H9 (cell line): ENCODE measurements around the gene PES1. TPM values are rescaled to one million over a fixed set of nuclear protein-coding genes. Genes with fewer than 3 reads are reported as not detected.

Experiments used
- DNase-seq: peaks from one replicate; pipeline ENCODE4 v3.0.0-alpha.2; 2017
- H2AFZ ChIP-seq: one replicate; pipeline ENCODE4 v1.6.1; 2013; ENCODE audit warnings: mild to moderate bottlenecking, low read length, control low read depth, moderate library complexity
- H2AK5ac ChIP-seq: 2 replicates; pipeline ENCODE4 v1.6.1; 2013; ENCODE audit warnings: low read length, control low read depth, mixed read lengths; ENCODE audit not compliant: insufficient read length
- H2BK120ac ChIP-seq: one replicate; pipeline ENCODE4 v1.6.1; 2013; ENCODE audit warnings: low read depth, mild to moderate bottlenecking, low read length, control low read depth, inconsistent platforms; ENCODE audit not compliant: poor library complexity, severe bottlenecking
- H2BK12ac ChIP-seq: 2 replicates; pipeline ENCODE4 v1.6.1; 2013; ENCODE audit warnings: low read length, control low read depth, mixed read lengths, low read depth; ENCODE audit not compliant: insufficient read length
- H2BK15ac ChIP-seq: 2 replicates; pipeline ENCODE4 v1.6.1; 2013; ENCODE audit warnings: low read depth, low read length, control low read depth
- H2BK20ac ChIP-seq: one replicate; pipeline ENCODE4 v1.6.1; 2013; ENCODE audit warnings: low read depth, mild to moderate bottlenecking, low read length, control low read depth, inconsistent platforms; ENCODE audit not compliant: poor library complexity, severe bottlenecking
- H2BK5ac ChIP-seq: 2 replicates; pipeline ENCODE4 v1.6.1; 2013; ENCODE audit warnings: low read length, control low read depth, mixed read lengths; ENCODE audit not compliant: insufficient read length
- H3K14ac ChIP-seq: 2 replicates; pipeline ENCODE4 v1.6.1; 2013; ENCODE audit warnings: low read length, control low read depth; ENCODE audit not compliant: insufficient read depth
- H3K18ac ChIP-seq: 2 replicates; pipeline ENCODE4 v1.6.1; 2013; ENCODE audit warnings: low read depth, mild to moderate bottlenecking, mixed read lengths, low read length, control low read depth; ENCODE audit not compliant: insufficient read length
- H3K23ac ChIP-seq: 2 replicates; pipeline ENCODE4 v1.6.1; 2013; ENCODE audit warnings: low read length, control low read depth, mixed read lengths, low read depth; ENCODE audit not compliant: insufficient read length
- H3K23me2 ChIP-seq: 2 replicates; pipeline ENCODE4 v1.6.1; 2013; ENCODE audit warnings: low read depth, mild to moderate bottlenecking, mixed read lengths, low read length, control low read depth; ENCODE audit not compliant: insufficient read length, poor library complexity, severe bottlenecking
- H3K27ac ChIP-seq: 2 replicates; pipeline ENCODE4 v1.5.1; 2013; ENCODE audit warnings: low read length, control low read depth, mixed read lengths, low read depth; ENCODE audit not compliant: insufficient read length
- H3K27me3 ChIP-seq: 2 replicates; pipeline ENCODE4 v1.6.1; 2013; ENCODE audit warnings: low read length, control low read depth, inconsistent platforms; ENCODE audit not compliant: insufficient read depth
- H3K4ac ChIP-seq: 2 replicates; pipeline ENCODE4 v1.6.1; 2013; ENCODE audit warnings: low read depth, mild to moderate bottlenecking, control low read depth, inconsistent platforms, low read length, moderate library complexity
- H3K4me1 ChIP-seq: 2 replicates; pipeline ENCODE4 v1.6.1; 2013; ENCODE audit warnings: low read length, control low read depth, inconsistent platforms; ENCODE audit not compliant: insufficient read depth
- H3K4me2 ChIP-seq: 2 replicates; pipeline ENCODE4 v1.6.1; 2013; ENCODE audit warnings: low read length, control low read depth, mixed read lengths; ENCODE audit not compliant: insufficient read length, insufficient read depth
- H3K56ac ChIP-seq: 2 replicates; pipeline ENCODE4 v1.6.1; 2013; ENCODE audit warnings: low read depth, mild to moderate bottlenecking, mixed read lengths, low read length, control low read depth; ENCODE audit not compliant: insufficient read length
- H3K79me1 ChIP-seq: 2 replicates; pipeline ENCODE4 v1.6.1; 2013; ENCODE audit warnings: low read depth, mild to moderate bottlenecking, moderate library complexity, low read length, control low read depth, inconsistent platforms; ENCODE audit not compliant: insufficient read depth, poor library complexity, severe bottlenecking
- H3K79me2 ChIP-seq: 2 replicates; pipeline ENCODE4 v1.6.1; 2013; ENCODE audit warnings: low read length, control low read depth, inconsistent platforms; ENCODE audit not compliant: insufficient read depth
- H3K9ac ChIP-seq: 2 replicates; pipeline ENCODE4 v1.6.1; 2013; ENCODE audit warnings: low read length, control low read depth, mixed read lengths; ENCODE audit not compliant: insufficient read length; ENCODE audit errors: extremely low read depth
- H3K9me3 ChIP-seq: one replicate; pipeline ENCODE4 v1.6.1; 2013; ENCODE audit warnings: low read depth, low read length, inconsistent platforms; ENCODE audit not compliant: control insufficient read depth
- H3T11ph ChIP-seq: one replicate; pipeline ENCODE4 v1.6.1; 2013; ENCODE audit warnings: mild to moderate bottlenecking, low read length, control low read depth, inconsistent platforms
- H4K20me1 ChIP-seq: one replicate; pipeline ENCODE4 v1.6.1; 2013; ENCODE audit not compliant: control insufficient read depth, insufficient read length, insufficient read depth
- H4K5ac ChIP-seq: 2 replicates; pipeline ENCODE4 v1.6.1; 2013; ENCODE audit warnings: low read depth, mild to moderate bottlenecking, mixed read lengths, low read length, control low read depth; ENCODE audit not compliant: insufficient read length
- H4K8ac ChIP-seq: replicated peaks from 2 replicates; pipeline ENCODE4 v1.6.1; 2013; ENCODE audit warnings: low read length, control low read depth, mixed read lengths, low read depth; ENCODE audit not compliant: insufficient read length
- H4K91ac ChIP-seq: 2 replicates; pipeline ENCODE4 v1.6.1; 2013; ENCODE audit warnings: low read depth, mild to moderate bottlenecking, moderate library complexity, mixed read lengths, low read length, control low read depth; ENCODE audit not compliant: insufficient read length
- H3K27ac Mint-ChIP-seq, 3 experiments: 2 replicates in 2 of 3; 3 replicates in 1 of 3; pipeline ENCODE4 v1.8.0; 2020 to 2021; ENCODE audit warnings: mixed read lengths in 3 of 3, mild to moderate bottlenecking in 1 of 3, moderate library complexity in 1 of 3
- H3K27me3 Mint-ChIP-seq: 2 replicates; pipeline ENCODE4 v1.8.0; 2021; ENCODE audit warnings: low read depth, mild to moderate bottlenecking, moderate library complexity, mixed read lengths
- H3K36me3 Mint-ChIP-seq, 3 experiments: 2 replicates in 2 of 3; 3 replicates in 1 of 3; pipeline ENCODE4 v1.8.0; 2020 to 2021; ENCODE audit warnings: low read depth in 3 of 3, mixed read lengths in 3 of 3; ENCODE audit not compliant: insufficient read depth in 1 of 3
- H3K4me1 Mint-ChIP-seq, 2 experiments: 2 replicates each; pipeline ENCODE4 v1.8.0; 2020; ENCODE audit warnings: mixed read lengths in 2 of 2
- H3K4me3 Mint-ChIP-seq, 2 experiments: 2 replicates in 1 of 2; 3 replicates in 1 of 2; pipeline ENCODE4 v1.8.0; 2020 to 2021; ENCODE audit warnings: mild to moderate bottlenecking in 2 of 2, mixed read lengths in 2 of 2, moderate library complexity in 1 of 2
- H3K9me3 Mint-ChIP-seq, 2 experiments: 2 replicates in 1 of 2; 3 replicates in 1 of 2; pipeline ENCODE4 v1.8.0; 2020; ENCODE audit warnings: mild to moderate bottlenecking in 2 of 2, mixed read lengths in 2 of 2, moderate library complexity in 1 of 2
- WGBS: extraction: QIAGEN DNeasy Blood & Tissue Kit; methylation state at CpG from one replicate; pipeline ENCODE4 v1.1.7; 2013; ENCODE audit warnings: missing lambda C conversion rate, low lambda C conversion rate, mixed read lengths; ENCODE audit not compliant: insufficient read length; ENCODE audit errors: extremely low coverage; 5-methylcytosine and 5-hydroxymethylcytosine counted together
- total RNA-seq: library from RNA; stranded (reverse); gene quantifications from 2 replicates; pipeline ENCODE4 v1.2.1, GENCODE V29; 2021
- TF ChIP-seq, protein P1 (sequence below): fragments of 200-600 bp; sonication (generic); conservative IDR thresholded peaks from 3 replicates; pipeline ENCODE4 v1.8.0; 2021; ENCODE audit warnings: antibody characterized with exemption, mild to moderate bottlenecking

Gene PES1
- total RNA-seq, 1 experiment from 2014 or later = 133 TPM

DNA sequence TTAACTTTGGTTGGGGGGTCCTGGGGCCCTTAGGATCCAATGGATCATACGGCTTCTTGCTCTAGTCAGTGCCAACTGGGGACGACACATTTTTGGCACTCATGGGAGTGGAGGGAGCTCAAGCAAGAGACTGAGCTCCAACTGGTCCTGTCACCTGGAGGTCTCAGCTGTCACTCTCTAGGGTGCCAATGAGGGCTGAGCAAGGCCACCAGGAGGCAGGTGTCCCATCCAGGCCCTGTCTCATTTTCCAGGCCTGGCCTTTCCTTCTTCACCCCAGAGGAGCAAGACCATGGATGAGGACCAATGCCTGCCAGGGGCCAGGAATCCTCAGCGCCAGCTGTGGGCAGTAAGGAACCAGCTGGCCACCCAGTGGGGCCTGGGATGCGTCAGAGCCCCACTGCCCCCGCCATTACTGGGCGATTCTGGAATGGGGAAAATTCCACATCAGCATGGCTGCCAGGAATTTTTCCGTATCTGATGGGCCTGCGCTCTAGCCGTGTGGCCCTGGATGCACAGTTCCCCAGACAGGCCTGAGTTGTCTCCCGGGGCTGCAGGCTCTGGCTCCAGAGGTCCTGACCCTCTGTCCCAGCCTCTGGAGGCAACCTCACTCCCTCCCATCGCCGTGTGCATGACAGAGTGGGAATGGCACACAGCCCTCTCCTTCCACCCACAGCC is 16.6 kb downstream of the PES1 start:
- peak; percentile 53 for DNase-seq

More for the DNA sequence above, 16.6 kb downstream of the PES1 start:
- no CpG with 5 or more reads among the region's 12 CpGs for WGBS
- Mint-ChIP-seq H3K27ac (no peak overlapping the region), H3K36me3 (peaks cover 24 to 46% (median 40%) of the 10 kb centered on the region in 3 experiments; a peak in 6 of 7 replicates), H3K4me3 (peak overlapping the region; percentile 68 to 86), H3K9me3 (no peaks in the 10 kb centered on the region), H3K4me1 (peaks cover 11 to 21% of the 10 kb centered on the region in 2 experiments), H3K27me3 (peaks cover 5% of the 10 kb centered on the region)
- Histone ChIP-seq H3K4me1 (no peaks in the 10 kb centered on the region), H3K4ac (no peak overlapping the region), H3K27ac (no peak overlapping the region), H3K4me2 (peak overlapping the region; percentile 66), H2BK12ac (no peak overlapping the region), H3K27me3 (no peaks in the 10 kb centered on the region), H2BK120ac (no peak overlapping the region), H3T11ph (no peak overlapping the region), H4K5ac (no peak overlapping the region), H2BK15ac (no peak overlapping the region), H3K56ac (no peak overlapping the region), H4K8ac (no peak overlapping the region), H3K14ac (no peak overlapping the region), H2BK20ac (no peak overlapping the region), H3K23me2 (peaks cover 7% of the 10 kb centered on the region), H2BK5ac (no peak overlapping the region), H3K9ac (no peak overlapping the region), H2AK5ac (no peak overlapping the region), H4K91ac (no peak overlapping the region), H3K18ac (no peak overlapping the region), H3K9me3 (no peaks in the 10 kb centered on the region), H4K20me1 (peaks cover 5% of the 10 kb centered on the region), H3K79me2 (no peaks in the 10 kb centered on the region), H3K23ac (no peak overlapping the region), H3K79me1 (no peaks in the 10 kb centered on the region), H2AFZ (no peak overlapping the region)
- TF ChIP-seq, protein P1, sequence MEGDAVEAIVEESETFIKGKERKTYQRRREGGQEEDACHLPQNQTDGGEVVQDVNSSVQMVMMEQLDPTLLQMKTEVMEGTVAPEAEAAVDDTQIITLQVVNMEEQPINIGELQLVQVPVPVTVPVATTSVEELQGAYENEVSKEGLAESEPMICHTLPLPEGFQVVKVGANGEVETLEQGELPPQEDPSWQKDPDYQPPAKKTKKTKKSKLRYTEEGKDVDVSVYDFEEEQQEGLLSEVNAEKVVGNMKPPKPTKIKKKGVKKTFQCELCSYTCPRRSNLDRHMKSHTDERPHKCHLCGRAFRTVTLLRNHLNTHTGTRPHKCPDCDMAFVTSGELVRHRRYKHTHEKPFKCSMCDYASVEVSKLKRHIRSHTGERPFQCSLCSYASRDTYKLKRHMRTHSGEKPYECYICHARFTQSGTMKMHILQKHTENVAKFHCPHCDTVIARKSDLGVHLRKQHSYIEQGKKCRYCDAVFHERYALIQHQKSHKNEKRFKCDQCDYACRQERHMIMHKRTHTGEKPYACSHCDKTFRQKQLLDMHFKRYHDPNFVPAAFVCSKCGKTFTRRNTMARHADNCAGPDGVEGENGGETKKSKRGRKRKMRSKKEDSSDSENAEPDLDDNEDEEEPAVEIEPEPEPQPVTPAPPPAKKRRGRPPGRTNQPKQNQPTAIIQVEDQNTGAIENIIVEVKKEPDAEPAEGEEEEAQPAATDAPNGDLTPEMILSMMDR = peak; percentile 48; the same call in 2 of the 3 replicates
